WI38 (cell line): ENCODE measurements around the gene HENMT1.
"Not testable (repeated sequence)": the region's sequence is repeated elsewhere in the genome, so short reads cannot be mapped to it uniquely, and the experiment has no call there.

ENCODE experiments used
- H3K4me3 ChIP-seq: 2 replicates; pipeline ENCODE4 v1.5.1; 2011; ENCODE audit warnings: low read depth, mild to moderate bottlenecking, control low read depth, low read length
- CTCF ChIP-seq: IDR thresholded peaks from 2 replicates; pipeline ENCODE4 v1.5.1; 2012; ENCODE audit warnings: low read depth, mild to moderate bottlenecking, control low read depth, low read length

Gene HENMT1

GRCh38 chr1:108653431-108654105 lies 7.3 kb downstream of the HENMT1 start:
- TF ChIP-seq CTCF, result no peak
- H3K4me3 ChIP-seq, result no peak overlapping the region

- no peak overlapping the region for H3K4me3 ChIP-seq
- no peak for TF ChIP-seq CTCF
These were observed 14.1 kb downstream of the HENMT1 start for GRCh38 chr1:108646648-108647269.

- TF ChIP-seq CTCF, result no peak
- H3K4me3 ChIP-seq, result no peak overlapping the region
These were observed 14.6 kb downstream of the HENMT1 start for GRCh38 chr1:108646265-108646647.

GRCh38 chr1:108645564-108646184 lies 15.2 kb downstream of the HENMT1 start:
- TF ChIP-seq CTCF, result no peak
- no peak overlapping the region for H3K4me3 ChIP-seq

GRCh38 chr1:108644984-108645383 lies 15.9 kb downstream of the HENMT1 start:
- no peak for TF ChIP-seq CTCF
- H3K4me3 ChIP-seq, result no peak overlapping the region

GRCh38 chr1:108643492-108644335 lies 17.2 kb downstream of the HENMT1 start:
- H3K4me3 ChIP-seq, result no peak overlapping the region
- TF ChIP-seq CTCF, result no peak

- not testable (repeated sequence) for H3K4me3 ChIP-seq
These were observed 20.0 kb downstream of the HENMT1 start for GRCh38 chr1:108640863-108641262.
